ENCODE measurements around the gene FAM227B.
A peak's percentile ranks its signal among the peaks of the same experiment; 100 is the strongest.
"Not testable (repeated sequence)": the region's sequence is repeated elsewhere in the genome, so short reads cannot be mapped to it uniquely, and the experiment has no call there.

The FAM227B gene

DNA sequence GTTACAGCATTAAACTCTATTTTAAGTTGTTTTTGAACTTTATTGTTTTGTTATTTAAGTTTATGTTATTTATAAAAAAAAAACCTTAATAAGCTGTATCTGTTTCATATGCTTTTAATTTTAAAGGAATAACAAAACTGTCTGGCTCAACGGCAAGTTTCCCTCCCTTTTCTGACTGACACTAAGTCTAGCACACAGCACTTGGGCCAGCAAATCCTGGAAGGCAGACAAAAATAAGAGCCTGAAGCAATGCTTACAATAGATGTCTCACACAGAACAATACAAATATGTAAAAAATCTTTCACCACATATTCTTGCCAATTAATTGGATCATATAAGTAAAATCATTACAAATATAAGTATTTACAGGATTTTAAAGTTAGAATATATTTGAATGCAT, 135.2 kb downstream of the FAM227B start:
- DNase-seq, result not testable (repeated sequence)

DNA sequence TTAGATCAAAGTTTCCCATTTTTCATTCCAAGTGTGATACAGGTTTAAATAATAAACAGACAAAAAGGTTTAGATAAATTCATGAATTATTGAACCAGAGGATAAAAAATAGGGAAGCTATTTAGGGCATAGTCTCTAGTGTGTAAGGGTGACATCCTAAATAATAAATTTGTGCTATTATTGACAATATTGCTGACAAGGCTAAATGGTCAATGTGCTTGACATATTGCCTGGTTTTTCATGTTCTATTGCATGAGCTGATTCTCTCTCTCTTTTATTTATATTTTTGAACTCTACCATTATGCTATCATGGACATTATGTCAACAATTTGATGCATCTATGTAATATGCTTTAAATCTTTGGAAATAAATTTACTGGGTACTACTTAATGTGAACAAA, 141.6 kb downstream of the FAM227B start:
- DNase-seq, result not testable (repeated sequence)

DNA sequence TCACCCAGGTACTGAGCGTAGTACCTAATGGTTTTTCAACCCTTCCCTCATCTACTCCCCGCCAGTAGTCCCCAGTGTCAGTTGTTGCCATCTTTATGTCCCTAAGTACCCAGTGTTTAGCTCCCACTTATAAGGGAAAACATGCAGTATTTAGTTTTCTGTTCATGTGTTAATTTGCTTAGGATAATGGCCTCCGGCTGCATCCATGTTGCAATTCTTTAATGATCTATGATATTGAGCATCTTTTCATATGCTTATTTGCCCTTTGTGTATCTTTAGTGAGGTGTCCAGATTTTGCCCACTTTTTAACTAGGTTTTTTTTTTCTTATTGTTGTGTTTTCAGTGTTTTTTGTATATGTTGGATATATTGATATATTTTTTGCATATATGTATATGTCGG, 142.6 kb downstream of the FAM227B start:
- DNase-seq, result not testable (repeated sequence)

DNA sequence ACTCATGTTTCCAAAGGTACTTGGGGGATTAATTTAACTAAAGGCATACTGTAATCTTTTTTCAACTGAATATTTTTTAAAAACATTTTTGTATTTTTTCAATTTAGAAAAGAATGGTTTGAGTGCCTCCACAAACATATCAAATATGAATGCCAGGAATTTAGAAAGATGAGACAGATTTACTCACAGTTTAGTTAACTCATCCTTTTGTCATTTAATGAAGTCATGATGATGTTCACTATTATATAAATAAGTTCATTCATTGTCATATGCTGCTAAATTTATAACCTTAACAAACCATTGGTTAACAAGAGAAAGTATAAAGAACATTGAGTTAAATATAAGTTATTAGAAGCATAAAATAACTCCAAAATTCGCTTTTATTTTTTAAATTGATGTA, 147.6 kb downstream of the FAM227B start:
- DNase-seq, result no peak

DNA sequence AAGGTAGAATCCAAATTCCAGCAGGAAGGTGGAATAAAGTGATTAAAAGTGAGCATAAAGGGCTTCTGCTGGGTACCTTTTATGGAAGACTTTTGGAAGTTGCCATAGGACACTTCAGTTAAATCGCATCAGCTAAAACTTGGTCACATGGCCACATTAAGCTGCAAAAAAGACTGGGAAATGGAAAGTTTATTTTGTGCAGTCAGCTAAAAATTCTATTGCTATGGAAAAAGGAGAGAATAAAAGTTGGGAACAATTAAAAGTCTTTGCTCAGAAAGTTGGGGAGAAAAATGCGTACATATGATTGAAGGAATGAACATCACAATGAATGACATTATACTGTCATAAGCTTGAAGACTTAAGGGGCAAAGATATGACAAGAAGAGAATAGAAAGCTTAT, 148.3 kb downstream of the FAM227B start:
- no peak for DNase-seq

DNA sequence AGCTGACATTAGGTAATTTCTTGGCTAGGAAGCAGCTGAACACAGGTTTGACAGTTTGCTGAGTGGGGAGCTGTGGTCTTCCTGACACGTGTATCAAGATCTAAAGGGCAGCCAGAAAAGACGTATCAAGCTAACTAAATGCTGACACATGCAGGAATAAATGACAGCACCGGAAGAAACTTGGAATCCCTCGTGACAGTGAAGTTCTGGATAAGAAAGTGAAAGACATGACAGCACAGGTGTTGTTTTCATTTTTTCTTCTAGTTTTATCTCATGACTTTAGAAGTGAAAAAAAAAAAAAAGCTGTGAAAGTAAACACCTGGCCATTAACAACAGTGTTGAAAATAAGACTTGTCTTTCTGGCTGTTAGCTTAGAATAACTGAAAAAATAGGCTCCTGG, 148.9 kb downstream of the FAM227B start:
- no peak for DNase-seq

DNA sequence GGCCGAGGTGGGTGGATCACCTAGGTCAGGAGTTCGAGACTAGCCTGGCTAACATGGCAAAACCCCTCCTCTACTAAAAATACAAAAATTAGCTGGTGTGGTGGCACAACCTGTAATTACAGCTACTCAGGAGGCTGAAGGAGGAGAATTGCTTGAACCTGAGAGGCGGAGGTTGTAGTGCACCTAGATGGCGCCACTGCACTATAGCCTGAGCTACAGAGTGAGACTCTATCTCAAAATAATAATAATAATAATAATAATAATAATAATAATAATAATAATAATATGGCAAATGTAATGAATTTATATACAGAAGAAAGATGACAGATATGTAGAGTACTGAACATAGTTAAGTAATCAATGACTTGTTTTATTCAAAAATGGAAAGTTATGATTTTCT, 149.4 kb downstream of the FAM227B start:
- DNase-seq, result peak in 1 of 2 experiments; percentile 2

DNA sequence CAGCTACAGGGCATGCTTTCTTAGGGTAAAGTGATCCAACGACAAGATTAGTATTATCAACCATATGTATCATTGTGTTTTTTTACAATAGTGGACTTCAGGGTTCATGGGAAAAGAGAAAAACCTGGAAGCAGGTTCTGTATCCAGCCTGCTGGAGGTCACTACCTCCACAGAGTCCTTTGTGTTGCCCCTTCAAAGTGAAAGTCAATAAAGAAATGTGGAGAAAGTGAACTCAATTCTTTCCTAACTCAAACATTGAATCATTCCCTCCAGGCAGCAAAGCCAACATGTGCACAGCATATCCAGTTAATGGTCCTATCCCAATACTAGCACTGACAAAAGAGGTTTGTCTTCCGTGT, 152.2 kb downstream of the FAM227B start:
- no peak for DNase-seq

DNA sequence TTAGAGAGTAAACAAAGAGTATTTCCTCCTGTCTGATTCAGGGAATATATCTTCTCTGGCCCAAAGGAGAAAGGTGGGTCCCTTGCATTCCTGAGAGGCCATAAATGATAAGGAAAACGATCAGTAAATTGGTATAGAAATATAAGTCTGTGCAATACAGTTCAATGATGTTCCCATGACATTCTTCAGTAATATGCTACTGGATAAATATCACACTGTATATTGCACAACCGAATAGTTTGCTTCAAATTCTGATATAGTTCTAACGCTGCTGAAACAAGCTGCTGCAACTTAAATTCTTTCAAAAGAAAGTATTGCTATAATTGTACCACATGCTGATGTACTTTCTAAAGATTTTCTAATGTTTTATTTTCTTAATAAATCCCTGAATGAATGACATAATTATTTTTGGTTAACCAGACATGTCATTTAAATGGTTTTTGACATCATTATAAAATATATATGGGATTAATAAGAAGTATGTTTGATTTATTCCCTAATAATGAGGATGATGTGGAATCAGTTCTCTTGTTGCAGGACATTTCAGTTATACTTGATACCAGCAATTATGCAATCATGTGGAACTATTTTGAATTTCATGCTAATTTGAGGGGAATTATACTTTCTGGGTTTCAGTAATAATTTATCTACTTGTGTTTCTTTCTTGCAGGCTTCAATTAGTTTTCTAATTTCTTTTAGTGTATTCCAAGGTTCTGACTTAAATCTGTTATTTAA, 152.7 kb downstream of the FAM227B start:
- DNase-seq, result no peak

DNA sequence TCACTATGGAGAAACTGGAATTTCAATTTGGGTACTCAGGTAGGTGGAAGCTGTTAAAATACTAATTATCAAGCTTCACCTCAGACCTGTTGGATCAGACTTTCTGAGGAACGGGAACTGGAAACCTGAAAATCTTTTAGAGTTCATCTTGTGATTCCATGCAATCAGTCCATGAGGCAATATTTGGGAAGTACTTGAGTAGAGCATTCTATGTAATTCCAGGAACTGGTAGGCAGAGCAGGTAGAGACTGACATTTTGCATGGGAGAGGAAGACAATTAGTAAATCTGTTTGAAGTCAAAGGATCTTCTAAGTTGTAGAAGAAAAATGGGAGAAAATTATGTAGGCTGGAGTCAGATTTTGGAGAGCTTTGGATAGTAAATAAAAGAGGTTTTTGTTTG, 154.5 kb downstream of the FAM227B start:
- no peak for DNase-seq

DNA sequence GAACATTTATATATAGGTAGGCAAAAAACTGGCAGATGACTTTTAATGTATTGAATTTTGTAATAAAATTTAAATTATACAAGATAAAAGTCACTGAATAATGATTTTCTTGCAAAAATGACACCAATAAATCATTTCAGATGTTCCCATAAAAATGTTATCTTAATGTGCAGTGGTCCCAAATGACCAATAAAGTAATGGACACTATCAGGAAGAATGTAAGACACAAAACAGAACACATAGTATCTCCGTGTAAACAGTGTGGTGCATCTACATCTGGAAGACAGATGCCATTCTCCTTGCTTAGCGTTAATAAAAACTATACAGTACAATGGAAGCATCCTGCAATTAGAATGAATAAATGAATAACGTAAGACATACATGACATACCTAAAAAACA, 156.1 kb downstream of the FAM227B start:
- no peak for DNase-seq

DNA sequence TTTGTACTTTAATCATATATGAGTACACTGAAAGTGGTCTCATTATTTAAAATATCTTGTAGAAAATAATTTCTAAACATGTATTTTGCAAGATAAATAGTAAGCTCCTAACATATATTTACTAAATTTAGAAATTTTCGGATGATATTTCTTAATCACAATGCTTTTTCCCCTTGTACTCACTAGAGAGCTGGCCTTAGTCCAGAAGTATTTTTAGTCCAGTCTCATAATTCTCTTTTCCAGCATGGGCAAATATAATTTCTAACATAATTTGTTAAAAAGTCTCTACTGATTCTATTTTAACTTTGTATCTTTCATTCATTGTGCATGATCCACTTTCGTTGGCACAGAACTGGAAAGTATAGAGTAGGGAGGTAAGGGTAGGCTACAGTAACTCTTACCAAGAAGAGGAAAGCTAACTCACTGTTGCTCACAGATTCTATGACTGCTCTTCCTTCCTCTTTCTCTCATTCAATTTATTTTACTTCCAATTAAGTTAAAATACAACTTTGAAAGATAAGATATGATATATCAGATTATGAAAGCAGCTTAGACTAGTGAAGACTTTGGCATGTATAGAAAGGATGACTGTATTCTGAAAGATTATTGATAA, 158.3 kb downstream of the FAM227B start:
- DNase-seq, result no peak

DNA sequence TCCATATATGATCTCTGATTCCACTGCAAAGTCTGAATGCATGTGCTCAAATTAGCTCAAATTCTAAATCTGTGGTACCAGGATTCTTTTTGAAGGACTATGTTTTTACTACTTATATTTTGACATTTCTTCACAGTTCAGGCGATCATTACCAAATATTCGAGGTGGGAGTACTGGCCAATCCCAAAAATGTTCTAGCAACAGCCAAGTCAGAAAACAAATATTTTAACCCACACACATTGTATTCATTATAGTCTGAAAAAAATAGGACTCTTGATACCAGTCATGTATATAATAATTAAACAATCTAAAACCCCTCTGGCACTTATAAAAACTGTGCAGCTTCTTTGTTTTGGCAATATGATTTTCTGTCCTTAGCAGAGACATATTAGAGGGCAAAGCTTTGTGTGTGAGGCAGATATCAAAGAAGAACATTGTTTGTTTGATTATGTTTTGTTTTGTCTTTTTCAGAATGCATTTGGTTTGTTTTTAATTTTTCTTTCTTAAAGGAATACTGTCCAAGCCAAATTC, 160.1 kb downstream of the FAM227B start:
- DNase-seq, result no peak

DNA sequence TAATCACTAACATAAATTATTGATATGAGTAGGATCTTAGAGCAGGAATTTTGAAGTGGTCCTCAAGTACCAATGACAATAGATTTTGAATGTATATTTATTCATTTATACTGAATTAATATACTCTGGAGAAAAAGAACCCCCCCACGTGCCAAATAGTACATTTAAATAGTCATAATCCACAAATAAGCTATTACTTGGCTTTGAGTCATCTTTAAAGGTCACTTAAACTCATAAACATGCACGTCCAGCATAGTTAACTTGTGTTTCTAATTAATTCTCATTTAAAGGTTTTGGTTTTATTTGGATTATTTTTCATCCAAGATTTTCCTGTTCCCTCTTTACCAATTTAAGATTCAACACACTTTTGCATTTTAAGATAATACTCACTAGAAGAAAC, 162.5 kb downstream of the FAM227B start:
- no peak for DNase-seq

DNA sequence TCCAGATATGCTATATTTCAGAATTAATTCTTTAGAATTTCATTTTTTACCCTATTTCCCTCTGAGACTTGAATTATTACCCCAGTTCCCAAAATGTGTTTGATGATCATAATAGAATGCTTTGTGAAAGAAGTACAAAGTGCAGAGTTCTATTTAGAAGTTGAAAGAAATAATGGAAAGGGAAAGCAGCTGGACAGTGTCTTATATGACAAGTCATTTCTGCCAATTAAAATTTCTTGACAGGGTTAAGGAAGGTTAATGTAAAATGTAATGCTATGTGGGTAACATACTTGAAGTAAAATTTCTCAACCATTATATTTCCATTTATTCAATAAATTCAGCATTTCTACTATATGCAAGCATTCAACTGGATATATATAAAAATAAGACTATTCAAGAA, 164.5 kb downstream of the FAM227B start:
- DNase-seq, result no peak

DNA sequence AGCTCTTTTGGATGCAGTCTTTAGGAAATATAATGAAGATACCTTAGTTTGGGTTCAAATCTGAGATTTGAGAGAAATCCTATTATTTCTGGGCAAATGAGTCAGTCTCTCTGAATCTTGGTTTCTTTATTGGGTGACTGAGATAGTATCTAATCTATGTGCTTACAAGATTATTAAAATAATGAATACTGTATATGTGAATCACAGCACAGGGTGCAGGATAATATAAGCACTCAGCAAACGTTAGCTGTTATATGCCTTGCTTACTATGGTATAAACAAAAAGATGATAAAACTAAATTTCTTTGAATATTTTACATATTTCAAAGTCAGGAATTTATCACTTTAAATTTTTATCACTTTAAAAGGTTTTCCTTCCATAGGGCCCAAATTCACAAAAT, 168.0 kb downstream of the FAM227B start:
- DNase-seq, result no peak

DNA sequence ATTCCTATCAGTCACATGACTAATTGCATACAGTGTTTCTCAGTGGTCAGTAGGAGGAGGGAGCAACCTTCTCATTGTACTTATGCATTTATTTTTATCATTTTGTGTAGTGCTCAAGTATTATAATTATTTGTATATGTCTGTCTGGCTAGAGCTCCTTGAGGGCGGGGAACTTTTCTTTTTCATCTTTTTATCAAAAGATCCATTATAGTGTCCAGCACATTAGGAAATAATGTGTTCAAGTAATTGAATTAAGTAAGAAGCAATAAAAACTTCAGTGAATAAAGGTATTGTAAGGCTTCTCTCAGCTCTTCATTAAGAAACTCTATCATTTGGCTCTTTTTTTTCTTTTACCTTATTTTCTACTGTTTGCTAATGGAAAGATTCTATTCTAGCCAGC, 178.8 kb downstream of the FAM227B start:
- no peak for DNase-seq

DNA sequence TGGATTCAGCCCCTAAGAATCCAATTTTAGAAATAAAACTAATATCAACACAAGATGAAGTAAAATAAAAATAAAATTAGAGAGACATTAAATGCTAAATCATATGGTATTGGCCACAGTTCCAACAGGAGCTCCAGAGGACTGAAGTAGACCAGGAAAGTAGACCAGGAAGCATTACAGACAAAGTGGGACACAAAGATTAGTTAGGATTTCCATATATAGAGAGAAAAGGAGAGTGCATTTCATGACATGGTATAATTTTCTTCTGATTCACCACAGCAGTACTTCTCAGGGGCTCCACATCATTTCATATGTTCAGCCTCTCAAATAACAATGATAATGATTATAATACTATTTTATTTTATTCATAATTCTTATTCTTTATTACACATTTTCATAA, 179.3 kb downstream of the FAM227B start:
- no peak for DNase-seq

DNA sequence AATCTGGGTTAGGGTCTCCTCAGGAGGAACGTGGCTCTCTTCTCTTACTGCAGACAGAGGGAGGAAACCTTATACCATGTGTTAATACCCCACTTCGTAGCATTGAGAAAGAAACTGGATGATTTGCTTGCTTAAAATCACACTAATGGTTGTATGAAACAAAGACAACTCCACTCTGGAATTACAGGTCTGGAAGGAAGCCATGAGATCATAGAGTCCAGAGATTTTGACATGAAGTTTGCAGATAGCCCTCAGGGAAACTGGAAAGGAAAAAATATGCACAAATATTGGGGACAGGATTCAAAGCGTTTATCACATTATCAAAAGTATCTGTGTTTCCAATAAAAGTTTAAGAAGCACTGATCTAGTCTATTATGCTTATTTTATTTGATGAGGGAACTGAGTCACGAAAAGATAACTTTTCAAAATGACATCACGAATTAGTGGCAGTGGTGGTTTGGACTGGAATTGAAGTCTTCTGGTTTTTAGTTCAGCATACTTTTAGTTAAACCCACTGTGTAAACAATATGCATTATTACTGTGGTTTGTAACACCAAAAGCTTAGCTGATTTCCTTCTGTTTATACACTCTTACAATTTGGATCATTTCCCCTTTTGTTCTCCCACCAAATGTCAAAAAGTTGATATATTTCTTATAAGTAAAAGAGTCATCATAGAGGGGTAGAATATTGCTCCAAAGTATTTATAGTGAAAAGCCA, 180.8 kb downstream of the FAM227B start:
- no peak for DNase-seq

DNA sequence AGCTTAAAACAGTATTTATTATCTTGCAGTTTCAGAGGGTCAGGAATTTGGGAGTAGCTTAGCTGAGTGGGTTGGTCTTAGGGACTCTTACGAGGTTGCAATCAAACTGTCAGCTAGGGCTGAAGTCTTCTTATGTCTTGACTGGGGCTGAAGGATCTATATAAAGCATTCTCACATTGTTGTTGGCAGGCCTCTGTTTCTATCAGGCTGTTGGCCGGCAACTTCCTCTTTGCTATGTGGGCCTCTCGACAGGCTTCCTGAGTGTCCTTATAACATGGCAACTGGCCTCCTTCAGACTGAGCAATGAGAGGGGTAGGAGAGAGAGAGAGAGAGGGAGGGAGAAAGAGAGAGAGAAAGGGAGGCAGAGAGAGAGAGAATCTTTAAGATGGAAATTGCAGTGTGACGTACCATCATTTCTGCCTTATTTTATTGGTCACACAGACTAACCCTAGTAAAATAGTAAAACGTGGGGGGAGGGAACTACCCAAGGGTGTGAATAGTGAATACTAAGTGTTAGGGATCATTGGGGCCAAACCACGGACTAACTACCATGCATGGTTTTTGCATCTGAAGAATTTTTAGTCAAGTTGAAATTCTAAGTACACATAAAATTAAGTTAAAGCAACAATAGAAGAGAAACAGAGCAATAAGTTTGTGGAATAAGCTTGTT, 181.5 kb downstream of the FAM227B start:
- no peak for DNase-seq

DNA sequence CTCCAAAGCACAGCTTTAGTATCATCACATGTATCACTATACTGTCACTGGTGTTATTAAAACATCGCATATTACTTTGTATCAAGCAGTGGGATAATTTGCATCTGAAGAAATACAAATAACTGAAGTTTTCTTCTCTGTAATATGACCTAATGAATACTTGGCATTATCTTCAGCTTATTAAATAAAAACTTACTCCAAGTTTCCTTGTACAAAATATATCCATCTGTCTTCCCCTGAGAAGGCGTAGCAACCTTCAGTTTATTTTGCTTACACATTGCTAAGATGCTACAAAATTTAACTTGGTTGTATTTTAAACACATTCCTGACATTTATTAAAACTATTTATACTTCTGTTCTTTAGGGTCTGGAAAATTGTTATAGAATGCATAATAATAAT, 183.9 kb downstream of the FAM227B start:
- no peak for DNase-seq

DNA sequence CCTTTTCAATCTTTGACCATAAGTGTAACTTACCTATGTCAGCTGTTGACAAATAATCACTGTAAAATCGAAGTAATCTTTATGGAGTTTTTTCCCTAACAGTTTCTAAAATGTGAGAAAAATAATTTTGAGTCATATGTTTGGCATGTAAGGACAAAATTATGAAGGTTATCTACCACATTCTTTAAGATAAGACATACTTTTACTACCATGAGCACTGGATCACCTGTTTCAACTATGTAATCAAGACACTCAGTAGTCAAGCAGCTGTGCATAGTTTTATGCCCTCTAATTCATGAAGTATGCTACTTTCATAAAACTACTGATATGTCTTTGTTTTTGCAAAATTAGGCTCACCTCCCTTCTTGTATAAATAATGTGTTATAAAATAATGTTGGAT, 185.4 kb downstream of the FAM227B start:
- DNase-seq, result no peak

DNA sequence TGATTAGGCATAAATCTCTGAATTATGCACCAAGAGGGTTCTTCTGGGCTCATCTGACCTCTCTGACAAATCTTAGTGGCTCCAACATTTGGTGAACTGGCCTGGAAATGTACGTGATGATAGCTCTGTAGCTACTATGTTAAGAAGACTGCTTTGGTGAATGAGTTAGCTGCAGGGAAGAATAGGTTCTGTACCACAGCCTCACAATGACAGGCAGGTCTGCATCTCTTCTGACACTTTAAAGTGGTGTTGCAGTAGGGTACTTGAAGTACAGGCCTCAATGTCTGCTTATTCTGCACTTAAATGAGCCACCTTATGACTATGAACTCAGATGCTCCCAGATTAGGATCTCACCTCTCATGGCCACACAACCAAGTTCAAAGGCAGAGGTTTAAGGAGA, 190.6 kb downstream of the FAM227B start:
- DNase-seq, result no peak
